Measurements from ENCODE around the gene QKI. TPM values are rescaled to one million over a fixed set of nuclear protein-coding genes. Genes with fewer than 3 reads are reported as not detected.

Gene QKI
- total RNA-seq, 3 donors from 2014 or later (not counting 1 experiment from before 2014, with no cell fraction given), result 148 to 174 (median 166) TPM

- H3K27ac ChIP-seq (ENCODE audit: low read length), result no peak overlapping the region
- Mint-ChIP-seq H3K4me3 (peak overlapping the region; percentile 29), H3K27me3 (ENCODE audit: low read depth in 2 of 2) (no peaks in the 10 kb centered on the region), H3K27ac (peak overlapping the region; percentile 52 to 68), H3K9me3 (no peaks in the 10 kb centered on the region), H3K4me1 (peaks cover 34 to 45% of the 10 kb centered on the region in 2 donors), H3K36me3 (no peaks in the 10 kb centered on the region)
- no peak for TF ChIP-seq CTCF (IDR thresholded peaks at IDR 0.05)
- DNase-seq (no peak), ATAC-seq (peak; percentile 77 to 87 (median 85))
- no peaks in the 10 kb centered on the region for H3K27me3 ChIP-seq (ENCODE audit: control insufficient read depth, insufficient read depth, low read length)
- intact Hi-C loops (cut with micrococcal nuclease), result no loop called here
- no peaks in the 10 kb centered on the region for H3K9me3 ChIP-seq (ENCODE audit: control insufficient read depth, insufficient read depth, low read length)
- peaks cover 2% of the 10 kb centered on the region for H3K4me1 ChIP-seq (ENCODE audit: control insufficient read depth, insufficient read depth, low read length)
- WGBS (ENCODE audit: insufficient coverage), result 66% methylated on average over 3 of the region's 3 CpGs
- H3K36me3 ChIP-seq (ENCODE audit: control insufficient read depth, insufficient read depth, low read length), result no peaks in the 10 kb centered on the region
- H3K4me3 ChIP-seq (ENCODE audit: low read length), result no peak overlapping the region
These were observed 134.1 kb downstream of the QKI start for GRCh38 chr6:163548624-163549023.

DNA sequence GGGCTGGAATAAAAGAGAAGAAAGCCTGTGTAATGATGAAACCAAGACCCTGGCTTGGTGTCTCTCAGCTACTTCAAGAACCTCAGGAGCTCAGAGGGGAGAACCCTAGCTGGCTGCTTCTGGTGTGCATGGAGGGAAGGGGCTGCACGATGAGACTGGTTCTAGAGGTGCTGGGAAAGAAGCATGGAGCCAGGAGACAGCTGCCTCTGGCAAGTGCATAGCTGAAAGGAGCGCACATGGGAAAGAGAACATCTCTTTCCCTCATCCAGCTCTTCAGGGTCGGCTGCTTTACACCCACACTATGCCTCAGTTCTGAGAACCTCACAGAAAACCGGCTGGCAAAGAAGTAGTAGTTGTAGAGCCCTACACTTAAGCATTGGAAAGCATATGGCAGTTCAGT, 139.5 kb downstream of the QKI start:
- no peak for ATAC-seq
- intact Hi-C loops (cut with micrococcal nuclease), result loop anchor here (5.0 kb wide), 1 partner anchor 137 kb away; no protein-coding TSS in a partner anchor
- no peaks in the 10 kb centered on the region for H3K9me3 Mint-ChIP-seq
- peak overlapping the region; percentile 37 to 55 for H3K27ac Mint-ChIP-seq
- H3K4me1 Mint-ChIP-seq, result peaks cover 42 to 55% of the 10 kb centered on the region in 2 donors
- H3K36me3 Mint-ChIP-seq, result no peaks in the 10 kb centered on the region
- Histone ChIP-seq H3K36me3 (ENCODE audit: control insufficient read depth, insufficient read depth, low read length) (peaks cover 2% of the 10 kb centered on the region), H3K4me1 (ENCODE audit: control insufficient read depth, insufficient read depth, low read length) (peaks cover under 1% of the 10 kb centered on the region), H3K4me3 (ENCODE audit: low read length) (no peak overlapping the region), H3K27me3 (ENCODE audit: control insufficient read depth, insufficient read depth, low read length) (no peaks in the 10 kb centered on the region), H3K9me3 (ENCODE audit: control insufficient read depth, insufficient read depth, low read length) (no peaks in the 10 kb centered on the region), H3K27ac (ENCODE audit: low read length) (no peak overlapping the region)
- 94% methylated on average over 4 of the region's 4 CpGs for WGBS (ENCODE audit: insufficient coverage)
- no peak overlapping the region for H3K4me3 Mint-ChIP-seq
- no peak for TF ChIP-seq CTCF (IDR thresholded peaks at IDR 0.05)
- DNase-seq, result no peak
- H3K27me3 Mint-ChIP-seq (ENCODE audit: low read depth in 2 of 2), result no peaks in the 10 kb centered on the region

DNA sequence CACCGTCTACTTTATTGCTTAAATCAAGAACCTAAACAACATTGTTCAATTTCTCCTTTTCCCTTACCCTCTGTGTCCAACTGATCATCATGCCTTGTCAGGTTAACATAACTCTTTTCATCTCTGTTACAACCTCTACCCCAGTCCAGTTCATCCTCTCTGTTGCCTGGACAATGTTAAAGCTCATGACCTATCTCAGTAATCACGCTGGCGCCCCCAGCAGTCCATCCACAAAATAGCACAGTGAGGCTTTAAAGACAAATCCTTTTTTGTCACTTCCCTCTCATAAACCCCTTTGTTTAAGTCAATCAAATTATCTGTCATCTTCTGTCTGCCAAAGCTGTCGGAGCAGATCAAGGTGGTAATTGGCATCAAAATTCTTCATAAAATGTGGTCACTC, 140.1 kb downstream of the QKI start:
- H3K4me3 Mint-ChIP-seq, result no peak overlapping the region
- 87% methylated on average over 4 of the region's 4 CpGs for WGBS (ENCODE audit: insufficient coverage)
- DNase-seq, result peak; percentile 48 to 70

More for the DNA sequence above, 140.1 kb downstream of the QKI start:
- Histone ChIP-seq H3K4me3 (ENCODE audit: low read length) (no peak overlapping the region), H3K36me3 (ENCODE audit: control insufficient read depth, insufficient read depth, low read length) (peaks cover 2% of the 10 kb centered on the region), H3K27me3 (ENCODE audit: control insufficient read depth, insufficient read depth, low read length) (no peaks in the 10 kb centered on the region), H3K4me1 (ENCODE audit: control insufficient read depth, insufficient read depth, low read length) (no peaks in the 10 kb centered on the region), H3K9me3 (ENCODE audit: control insufficient read depth, insufficient read depth, low read length) (no peaks in the 10 kb centered on the region), H3K27ac (ENCODE audit: low read length) (no peak overlapping the region)
- no peaks in the 10 kb centered on the region for H3K27me3 Mint-ChIP-seq (ENCODE audit: low read depth in 2 of 2)
- TF ChIP-seq CTCF (IDR thresholded peaks at IDR 0.05), result peak; percentile 72
- peak; percentile 70 to 86 (median 70) for ATAC-seq
- intact Hi-C loops (cut with micrococcal nuclease), result loop anchor here (5.0 kb wide), 1 partner anchor 137 kb away; no protein-coding TSS in a partner anchor
- peaks cover 40 to 52% of the 10 kb centered on the region in 2 donors for H3K4me1 Mint-ChIP-seq
- H3K27ac Mint-ChIP-seq, result peak overlapping the region; percentile 12 to 55
- no peaks in the 10 kb centered on the region for H3K36me3 Mint-ChIP-seq
- H3K9me3 Mint-ChIP-seq, result no peaks in the 10 kb centered on the region

Measured in natural killer cell (primary cell).